Adrenal gland (tissue), 12 donors: ENCODE measurements around the gene FTSJ3. TPM values are rescaled to one million over a fixed set of nuclear protein-coding genes. Genes with fewer than 3 reads are reported as not detected.
A peak's percentile ranks its signal among the peaks of the same experiment; 100 is the strongest.

ENCODE experiments used
- DNase-seq, 7 donors: peaks; one replicate each; pipeline ENCODE4 v3.0.0-alpha.2; 2019 to 2020
- H3K27ac ChIP-seq, 5 donors: fragments of 200-600 bp; sonication (generic) in 4 of 5; 1 replicate in 3 of 5; 2 replicates in 2 of 5; pipeline versions ENCODE4 v1.5.1 to v1.8.0; 2016 to 2020; ENCODE audit warnings: mild to moderate bottlenecking in 1 of 5
- H3K27me3 ChIP-seq: fragments of 200-600 bp; 2 replicates; pipeline ENCODE4 v1.8.0; 2021
- H3K36me3 ChIP-seq, 2 donors: fragments of 200-600 bp; replicated peaks in 1 of 2; 1 replicate in 1 of 2; 2 replicates in 1 of 2; pipeline versions ENCODE4 v1.5.1 to v1.8.0; 2018 to 2022
- H3K4me1 ChIP-seq, 2 donors: fragments of 200-600 bp; replicated peaks in 1 of 2; 1 replicate in 1 of 2; 2 replicates in 1 of 2; pipeline versions ENCODE4 v1.5.1 to v1.8.0; 2018 to 2021
- H3K4me3 ChIP-seq, 4 donors: fragments of 200-600 bp; sonication (generic) in 3 of 4; one replicate each; pipeline ENCODE4 v1.5.1; 2016 to 2018
- H3K9me3 ChIP-seq, 3 donors: fragments of 200-600 bp; sonication (generic) in 1 of 3; replicated peaks in 1 of 3; 1 replicate in 2 of 3; 2 replicates in 1 of 3; pipeline versions ENCODE4 v1.5.1 to v1.8.0; 2016 to 2021
- POLR2A ChIP-seq, 2 donors: fragments of 450-650 bp; IDR thresholded peaks; one replicate each; pipeline ENCODE4 v1.6.1; 2017; ENCODE audit warnings: antibody characterized with exemption in 2 of 2, mild to moderate bottlenecking in 2 of 2, moderate library complexity in 1 of 2
- WGBS, 4 donors: extraction: QIAGEN DNeasy Blood & Tissue Kit in 2 of 4; methylation state at CpG; one replicate each; pipeline versions ENCODE4 v1.1.5 to v1.1.7; 2013 to 2017; 5-methylcytosine and 5-hydroxymethylcytosine counted together
- intact Hi-C, 2 donors: fragments of 100-400 bp; cut with DNase I; formaldehyde crosslinking; loops; one replicate each; pipeline versions ENCODE4 v1.14.1 to v1.15.0; 2022 to 2023
- polyA plus RNA-seq, 3 donors: library from polyadenylated mRNA; stranded (reverse); fragments of 200-250 nt in 2 of 3; fragments of 350-450 nt in 1 of 3; fragmentation: Illumina TruSeq in 1 of 3; extraction: RNeasy Lipid Tissue Mini Kit (QIAGEN cat#74804) in 1 of 3; gene quantifications; one replicate each; pipeline ENCODE4 v1.2.3, GENCODE V29; 2013 to 2014
- total RNA-seq, 9 donors: library from RNA; depleted of rRNA in 4 of 9; stranded (reverse); fragments of >200 nt in 4 of 9; fragments of 120-200 nt in 1 of 9; fragmentation: NEBNext Ultra II Directional in 1 of 9; extraction: Animal tissue kit (Norgen Biotek cat#: 25700) in 1 of 9; gene quantifications; one replicate each; pipeline versions ENCODE4 v1.1.0 to v1.2.4, GENCODE V29; 2013 to 2023
- TF ChIP-seq, protein P1 (sequence below), 6 experiments: fragments of 450-650 bp in 4 of 6; fragments of 200-600 bp in 2 of 6; sonication (generic) in 1 of 6; IDR thresholded peaks; 1 replicate in 5 of 6; 2 replicates in 1 of 6; pipeline versions ENCODE4 v1.5.1 to v1.8.0; 2016 to 2021; ENCODE audit warnings: antibody characterized with exemption in 6 of 6, mild to moderate bottlenecking in 2 of 6, moderate library complexity in 1 of 6
- donor health status: healthy with polysubstance abuse.
- donor health status: Bipolar disorder and iron deficiency.
- donor health status: DM: yes; HTN: yes; CAD: no.
- donor health status: DM: no; HTN: no; CAD: no.
- donor health status: DM: no; HTN: no; CAD: no.
- donor health status: DM: yes; HTN: yes; CAD: no.

The FTSJ3 gene
- total and polyA plus RNA-seq, 12 donors = 19.4 to 56.1 (median 43.2) TPM

DNA sequence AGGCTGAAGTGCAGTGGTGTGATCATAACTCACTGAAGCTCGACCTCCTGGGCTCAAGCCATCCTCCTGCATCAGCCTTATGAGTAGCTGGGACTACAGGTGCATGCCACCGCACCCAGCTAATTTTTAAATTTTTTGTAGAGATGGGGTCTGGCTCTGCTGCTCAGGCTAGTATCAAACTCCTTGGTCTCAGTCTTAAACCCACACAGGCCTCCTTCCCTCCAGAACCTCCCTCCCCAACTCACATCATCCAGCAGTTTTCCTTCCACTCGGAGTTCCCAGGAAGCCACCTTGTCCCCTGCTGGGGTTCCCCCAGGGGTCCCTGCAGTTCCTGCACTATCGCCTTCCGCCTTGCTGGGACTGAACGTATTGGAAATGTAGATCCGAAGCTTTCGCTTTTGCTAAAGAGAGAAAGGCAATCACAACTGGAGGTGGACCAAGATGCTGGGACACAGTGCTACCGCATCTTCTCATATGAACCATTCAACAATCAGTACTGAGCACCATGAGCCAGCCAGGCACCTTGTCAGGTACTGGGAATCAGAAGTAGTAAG lies 7.8 kb upstream of the FTSJ3 start:
- no peak for TF ChIP-seq POLR2A (IDR thresholded peaks at IDR 0.05)
- TF ChIP-seq, protein P1, sequence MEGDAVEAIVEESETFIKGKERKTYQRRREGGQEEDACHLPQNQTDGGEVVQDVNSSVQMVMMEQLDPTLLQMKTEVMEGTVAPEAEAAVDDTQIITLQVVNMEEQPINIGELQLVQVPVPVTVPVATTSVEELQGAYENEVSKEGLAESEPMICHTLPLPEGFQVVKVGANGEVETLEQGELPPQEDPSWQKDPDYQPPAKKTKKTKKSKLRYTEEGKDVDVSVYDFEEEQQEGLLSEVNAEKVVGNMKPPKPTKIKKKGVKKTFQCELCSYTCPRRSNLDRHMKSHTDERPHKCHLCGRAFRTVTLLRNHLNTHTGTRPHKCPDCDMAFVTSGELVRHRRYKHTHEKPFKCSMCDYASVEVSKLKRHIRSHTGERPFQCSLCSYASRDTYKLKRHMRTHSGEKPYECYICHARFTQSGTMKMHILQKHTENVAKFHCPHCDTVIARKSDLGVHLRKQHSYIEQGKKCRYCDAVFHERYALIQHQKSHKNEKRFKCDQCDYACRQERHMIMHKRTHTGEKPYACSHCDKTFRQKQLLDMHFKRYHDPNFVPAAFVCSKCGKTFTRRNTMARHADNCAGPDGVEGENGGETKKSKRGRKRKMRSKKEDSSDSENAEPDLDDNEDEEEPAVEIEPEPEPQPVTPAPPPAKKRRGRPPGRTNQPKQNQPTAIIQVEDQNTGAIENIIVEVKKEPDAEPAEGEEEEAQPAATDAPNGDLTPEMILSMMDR (IDR thresholded peaks at IDR 0.05) = no peak
- Histone ChIP-seq H3K9me3 (no peaks in the 10 kb centered on the region), H3K27me3 (no peaks in the 10 kb centered on the region), H3K36me3 (peaks cover 0 to 69% of the 10 kb centered on the region in 2 donors), H3K27ac (peak overlapping the region in 1 of 5 donors; percentile 30), H3K4me1 (peaks cover 28 to 41% of the 10 kb centered on the region in 2 donors), H3K4me3 (no peak overlapping the region)
- no peak for DNase-seq
- intact Hi-C loops = no loop called here
- 79 to 95% (median 83%) methylated on average over 8 to 9 of the region's 9 CpGs for WGBS, 4 donors

DNA sequence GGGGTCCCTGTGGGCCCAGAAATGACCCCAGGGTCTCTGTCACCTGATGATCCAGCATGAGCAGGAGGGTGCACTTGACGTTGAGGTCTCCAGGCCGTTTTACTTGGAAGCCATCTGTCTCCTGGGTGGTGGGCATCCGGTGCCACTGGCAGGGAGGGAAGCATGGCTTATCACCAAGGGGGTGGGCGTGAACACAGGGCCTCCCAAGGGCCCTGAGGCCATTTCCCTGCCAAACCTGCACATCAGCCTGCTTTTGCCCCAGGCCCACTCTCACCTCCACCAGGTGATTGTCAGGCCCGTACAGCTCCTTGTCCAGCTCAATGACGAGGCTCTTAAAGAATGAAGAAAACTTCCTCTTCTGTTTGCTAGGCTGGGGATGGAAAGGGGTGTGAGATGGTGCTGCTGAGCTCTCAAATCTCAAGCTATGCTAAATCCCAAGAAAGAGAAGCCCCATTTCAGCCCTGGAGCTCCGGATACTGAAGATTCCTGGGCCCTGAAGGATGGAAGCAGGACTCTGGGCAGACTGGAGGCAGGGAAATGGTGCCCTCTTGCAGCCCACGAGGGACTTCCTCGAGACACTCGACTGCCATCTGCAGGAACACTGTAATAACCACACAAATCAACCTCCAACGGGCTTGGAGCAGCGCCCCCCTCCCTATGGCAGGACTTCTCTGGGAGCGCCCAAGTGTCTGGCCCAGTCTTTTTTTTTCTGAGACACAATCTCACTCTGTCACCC lies 7.1 kb upstream of the FTSJ3 start:
- H3K4me3 ChIP-seq = no peak overlapping the region
- intact Hi-C loops = no loop called here
- WGBS, 4 donors = 35 to 45% (median 37%) methylated on average over 3 to 13 of the region's 13 CpGs
- peak in 6 of 7 donors; percentile 51 to 88 (median 77) for DNase-seq
- peaks cover 22 to 39% of the 10 kb centered on the region in 2 donors for H3K4me1 ChIP-seq
- H3K9me3 ChIP-seq = no peaks in the 10 kb centered on the region
- peak overlapping the region in 1 of 5 donors; percentile 30 for H3K27ac ChIP-seq
- no peaks in the 10 kb centered on the region for H3K27me3 ChIP-seq
- H3K36me3 ChIP-seq = peaks cover 0 to 76% of the 10 kb centered on the region in 2 donors
- no peak for TF ChIP-seq POLR2A (IDR thresholded peaks at IDR 0.05)
- TF ChIP-seq, protein P1 (IDR thresholded peaks at IDR 0.05) = peak; percentile 25 to 64 (median 41)

DNA sequence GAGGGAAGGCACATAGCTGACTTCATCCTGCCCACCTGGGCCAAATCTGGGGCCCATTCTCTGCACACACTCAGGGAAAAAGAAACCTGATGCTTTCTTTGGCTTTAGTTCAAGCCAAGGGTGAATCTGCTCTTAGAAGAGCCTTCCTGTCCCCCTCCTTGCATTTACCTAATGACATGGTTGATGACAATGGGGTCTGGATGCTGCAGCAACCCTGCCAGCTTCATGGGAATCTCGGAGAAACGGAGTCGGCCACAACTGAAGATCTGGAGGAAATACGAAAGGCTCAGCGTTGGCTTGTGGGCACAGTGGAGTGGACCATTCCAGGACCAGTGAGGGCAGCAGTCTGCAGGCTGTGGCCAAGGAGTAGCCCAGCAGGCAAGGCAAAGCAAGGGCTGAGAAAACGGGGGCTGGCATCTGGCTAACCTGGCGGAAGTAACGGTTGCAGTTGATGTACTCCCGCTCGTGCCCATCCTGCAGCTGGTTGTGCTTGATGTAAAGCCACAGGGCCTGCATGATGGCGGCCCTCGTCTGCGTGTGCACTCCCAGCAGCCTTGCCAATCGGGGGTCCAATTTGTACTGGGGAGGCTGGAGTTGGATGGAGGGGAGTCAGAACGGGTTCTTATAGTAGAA lies 6.4 kb upstream of the FTSJ3 start:
- intact Hi-C loops = no loop called here
- TF ChIP-seq POLR2A (IDR thresholded peaks at IDR 0.05) = no peak
- TF ChIP-seq, protein P1 (IDR thresholded peaks at IDR 0.05) = no peak
- Histone ChIP-seq H3K4me1 (peaks cover 14 to 38% of the 10 kb centered on the region in 2 donors), H3K4me3 (no peak overlapping the region), H3K9me3 (no peaks in the 10 kb centered on the region), H3K36me3 (peaks cover 0 to 83% of the 10 kb centered on the region in 2 donors), H3K27me3 (no peaks in the 10 kb centered on the region), H3K27ac (no peak overlapping the region)
- 85 to 93% (median 89%) methylated on average over 11 to 15 of the region's 15 CpGs for WGBS, 4 donors
- DNase-seq = peak in 3 of 7 donors; percentile 16 to 52 (median 18)

DNA sequence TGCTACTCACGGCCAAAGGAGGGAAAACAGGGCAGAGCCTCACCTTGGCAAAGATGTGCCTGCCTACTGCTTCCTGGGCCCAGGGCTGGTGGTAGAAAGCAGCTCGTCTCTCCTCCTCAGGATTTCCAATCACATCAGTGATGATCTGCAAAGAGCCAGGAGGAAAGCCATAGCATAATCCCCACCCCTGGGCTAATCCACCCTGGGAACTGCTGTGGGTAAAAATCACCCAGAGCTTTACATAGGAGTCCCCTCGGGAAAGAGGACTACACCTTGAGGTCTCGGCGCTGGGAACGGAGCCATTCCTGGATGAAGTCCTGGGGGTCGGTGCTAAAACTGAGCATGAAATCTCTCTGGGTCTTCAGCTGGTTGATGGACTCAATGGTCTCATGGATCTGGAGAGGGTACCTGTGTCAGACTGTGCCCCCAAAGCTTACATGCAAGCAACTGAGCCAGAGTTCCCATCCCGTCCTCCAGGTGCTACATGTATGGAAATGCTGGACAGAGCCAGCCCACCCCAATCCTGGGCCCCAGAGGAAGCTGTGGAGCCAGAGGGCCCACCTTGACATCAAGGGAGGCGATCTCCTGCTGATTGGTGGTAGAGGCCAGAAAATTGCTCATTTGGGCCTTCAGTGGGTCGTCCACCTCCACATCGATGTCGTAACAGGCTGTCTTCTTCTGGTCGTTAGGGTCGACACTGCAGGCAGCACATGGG lies 5.7 kb upstream of the FTSJ3 start:
- Histone ChIP-seq H3K27me3 (no peaks in the 10 kb centered on the region), H3K9me3 (no peaks in the 10 kb centered on the region), H3K4me3 (no peak overlapping the region), H3K36me3 (peaks cover 0 to 83% of the 10 kb centered on the region in 2 donors), H3K4me1 (peaks cover 12 to 38% of the 10 kb centered on the region in 2 donors), H3K27ac (no peak overlapping the region)
- DNase-seq = peak in 2 of 7 donors; percentile 15 to 21
- 74 to 85% (median 80%) methylated on average over 10 to 14 of the region's 14 CpGs for WGBS, 4 donors
- intact Hi-C loops = no loop called here
- no peak for TF ChIP-seq POLR2A (IDR thresholded peaks at IDR 0.05)
- TF ChIP-seq, protein P1 (IDR thresholded peaks at IDR 0.05) = no peak
